ENCODE measurements around the gene KIAA0753.

Gene KIAA0753

GRCh38 chr17:6610011-6610410 lies 30.5 kb downstream of the KIAA0753 start:
- no peaks in the 10 kb centered on the region for H3K9me3 ChIP-seq (ENCODE audit: insufficient read depth, low read length)
- no peak for DNase-seq (ENCODE audit: low read depth, low spot score)
- TF ChIP-seq SUZ12 (IDR thresholded peaks at IDR 0.05; ENCODE audit: extremely low read depth, insufficient read depth, insufficient read length) = no peak
- no peak for TF ChIP-seq YY1 (IDR thresholded peaks at IDR 0.05; ENCODE audit: insufficient read depth, insufficient read length)
- no peak for TF ChIP-seq ZNF274 (IDR thresholded peaks at IDR 0.05; ENCODE audit: low read depth, low read length)
- no peak overlapping the region for H3K9ac ChIP-seq (ENCODE audit: insufficient read length, low read depth)
- no peak overlapping the region for H3K4me3 ChIP-seq (ENCODE audit: insufficient read length, low read depth)
- no peaks in the 10 kb centered on the region for H3K4me1 ChIP-seq (ENCODE audit: insufficient read depth, insufficient read length)
- no peaks in the 10 kb centered on the region for H3K27me3 ChIP-seq (ENCODE audit: insufficient read depth, insufficient read length)
- peaks cover 64% of the 10 kb centered on the region for H3K36me3 ChIP-seq (ENCODE audit: insufficient read depth, insufficient read length, low read length)

- Histone ChIP-seq H3K9me3 (ENCODE audit: insufficient read depth, low read length) (no peaks in the 10 kb centered on the region), H3K36me3 (ENCODE audit: insufficient read depth, insufficient read length, low read length) (peaks cover 73% of the 10 kb centered on the region), H3K4me1 (ENCODE audit: insufficient read depth, insufficient read length) (no peaks in the 10 kb centered on the region), H3K4me3 (ENCODE audit: insufficient read length, low read depth) (no peak overlapping the region), H3K9ac (ENCODE audit: insufficient read length, low read depth) (no peak overlapping the region), H3K27me3 (ENCODE audit: insufficient read depth, insufficient read length) (no peaks in the 10 kb centered on the region)
- no peak for DNase-seq (ENCODE audit: low read depth, low spot score)
- TF ChIP-seq ZNF274 (IDR thresholded peaks at IDR 0.05; ENCODE audit: low read depth, low read length) = no peak
- no peak for TF ChIP-seq SUZ12 (IDR thresholded peaks at IDR 0.05; ENCODE audit: extremely low read depth, insufficient read depth, insufficient read length)
- no peak for TF ChIP-seq YY1 (IDR thresholded peaks at IDR 0.05; ENCODE audit: insufficient read depth, insufficient read length)
These were observed 32.2 kb downstream of the KIAA0753 start for GRCh38 chr17:6608321-6608720.

- no peaks in the 10 kb centered on the region for H3K27me3 ChIP-seq (ENCODE audit: insufficient read depth, insufficient read length)
- H3K36me3 ChIP-seq (ENCODE audit: insufficient read depth, insufficient read length, low read length) = peaks cover 74% of the 10 kb centered on the region
- DNase-seq (ENCODE audit: low read depth, low spot score) = no peak
- no peaks in the 10 kb centered on the region for H3K9me3 ChIP-seq (ENCODE audit: insufficient read depth, low read length)
- TF ChIP-seq YY1 (IDR thresholded peaks at IDR 0.05; ENCODE audit: insufficient read depth, insufficient read length) = no peak
- TF ChIP-seq SUZ12 (IDR thresholded peaks at IDR 0.05; ENCODE audit: extremely low read depth, insufficient read depth, insufficient read length) = no peak
- TF ChIP-seq ZNF274 (IDR thresholded peaks at IDR 0.05; ENCODE audit: low read depth, low read length) = no peak
- no peaks in the 10 kb centered on the region for H3K4me1 ChIP-seq (ENCODE audit: insufficient read depth, insufficient read length)
- H3K9ac ChIP-seq (ENCODE audit: insufficient read length, low read depth) = no peak overlapping the region
- H3K4me3 ChIP-seq (ENCODE audit: insufficient read length, low read depth) = no peak overlapping the region
These were observed 35.4 kb downstream of the KIAA0753 start for GRCh38 chr17:6605142-6605541.

GRCh38 chr17:6603744-6604325 lies 36.7 kb downstream of the KIAA0753 start:
- Histone ChIP-seq H3K4me1 (ENCODE audit: insufficient read depth, insufficient read length) (no peaks in the 10 kb centered on the region), H3K4me3 (ENCODE audit: insufficient read length, low read depth) (no peak overlapping the region), H3K27me3 (ENCODE audit: insufficient read depth, insufficient read length) (no peaks in the 10 kb centered on the region), H3K36me3 (ENCODE audit: insufficient read depth, insufficient read length, low read length) (peaks cover 63% of the 10 kb centered on the region), H3K9ac (ENCODE audit: insufficient read length, low read depth) (no peak overlapping the region), H3K9me3 (ENCODE audit: insufficient read depth, low read length) (no peaks in the 10 kb centered on the region)
- TF ChIP-seq ZNF274 (IDR thresholded peaks at IDR 0.05; ENCODE audit: low read depth, low read length) (no peak), YY1 (IDR thresholded peaks at IDR 0.05; ENCODE audit: insufficient read depth, insufficient read length) (no peak), SUZ12 (IDR thresholded peaks at IDR 0.05; ENCODE audit: extremely low read depth, insufficient read depth, insufficient read length) (no peak)
- DNase-seq (ENCODE audit: low read depth, low spot score) = no peak

GRCh38 chr17:6602141-6602540 lies 38.4 kb downstream of the KIAA0753 start:
- H3K4me1 ChIP-seq (ENCODE audit: insufficient read depth, insufficient read length) = no peaks in the 10 kb centered on the region
- no peak for DNase-seq (ENCODE audit: low read depth, low spot score)
- H3K9ac ChIP-seq (ENCODE audit: insufficient read length, low read depth) = no peak overlapping the region
- H3K4me3 ChIP-seq (ENCODE audit: insufficient read length, low read depth) = no peak overlapping the region
- H3K27me3 ChIP-seq (ENCODE audit: insufficient read depth, insufficient read length) = no peaks in the 10 kb centered on the region
- TF ChIP-seq SUZ12 (IDR thresholded peaks at IDR 0.05; ENCODE audit: extremely low read depth, insufficient read depth, insufficient read length) = no peak
- H3K36me3 ChIP-seq (ENCODE audit: insufficient read depth, insufficient read length, low read length) = peaks cover 51% of the 10 kb centered on the region
- no peaks in the 10 kb centered on the region for H3K9me3 ChIP-seq (ENCODE audit: insufficient read depth, low read length)

GRCh38 chr17:6599364-6599763 lies 41.1 kb downstream of the KIAA0753 start:
- no peak for DNase-seq (ENCODE audit: low read depth, low spot score)
- peaks cover 43% of the 10 kb centered on the region for H3K36me3 ChIP-seq (ENCODE audit: insufficient read depth, insufficient read length, low read length)
- H3K9me3 ChIP-seq (ENCODE audit: insufficient read depth, low read length) = no peaks in the 10 kb centered on the region
- H3K9ac ChIP-seq (ENCODE audit: insufficient read length, low read depth) = no peak overlapping the region
- TF ChIP-seq YY1 (IDR thresholded peaks at IDR 0.05; ENCODE audit: insufficient read depth, insufficient read length) = no peak
- TF ChIP-seq ZNF274 (IDR thresholded peaks at IDR 0.05; ENCODE audit: low read depth, low read length) = no peak
- TF ChIP-seq SUZ12 (IDR thresholded peaks at IDR 0.05; ENCODE audit: extremely low read depth, insufficient read depth, insufficient read length) = no peak
- no peaks in the 10 kb centered on the region for H3K4me1 ChIP-seq (ENCODE audit: insufficient read depth, insufficient read length)
- no peaks in the 10 kb centered on the region for H3K27me3 ChIP-seq (ENCODE audit: insufficient read depth, insufficient read length)
- no peak overlapping the region for H3K4me3 ChIP-seq (ENCODE audit: insufficient read length, low read depth)

GRCh38 chr17:6597727-6598126 lies 42.8 kb downstream of the KIAA0753 start:
- no peak for TF ChIP-seq SUZ12 (IDR thresholded peaks at IDR 0.05; ENCODE audit: extremely low read depth, insufficient read depth, insufficient read length)
- TF ChIP-seq YY1 (IDR thresholded peaks at IDR 0.05; ENCODE audit: insufficient read depth, insufficient read length) = no peak
- TF ChIP-seq ZNF274 (IDR thresholded peaks at IDR 0.05; ENCODE audit: low read depth, low read length) = no peak
- Histone ChIP-seq H3K36me3 (ENCODE audit: insufficient read depth, insufficient read length, low read length) (peaks cover 37% of the 10 kb centered on the region), H3K4me3 (ENCODE audit: insufficient read length, low read depth) (no peak overlapping the region), H3K4me1 (ENCODE audit: insufficient read depth, insufficient read length) (no peaks in the 10 kb centered on the region), H3K9ac (ENCODE audit: insufficient read length, low read depth) (no peak overlapping the region), H3K27me3 (ENCODE audit: insufficient read depth, insufficient read length) (no peaks in the 10 kb centered on the region), H3K9me3 (ENCODE audit: insufficient read depth, low read length) (no peaks in the 10 kb centered on the region)
- DNase-seq (ENCODE audit: low read depth, low spot score) = no peak
